K562 (cell line): ENCODE results near the gene POU4F3. TPM values are rescaled to one million over a fixed set of nuclear protein-coding genes. Genes with fewer than 3 reads are reported as not detected.
A peak's percentile ranks its signal among the peaks of the same experiment; 100 is the strongest.

Experiments used
- ATAC-seq: fragments of 200-7000 bp; cut with Tn5 transposase; 3 replicates; pipeline ENCODE4 v1.9.1; 2020; ENCODE audit warnings: moderate library complexity
- BruUV-seq: library from RNA; stranded (reverse); fragments of 400-500 nt; replicated peaks from 2 replicates; lab custom pipeline; 2021; lab: Mats Ljungman, UMichigan
- CTCF ChIA-PET: fragments of 300-600 bp; formaldehyde crosslinking; extraction: SDS; loops from one replicate; lab custom pipeline; 2021; ENCODE audit warnings: low intra/inter-chr PET ratio; lab: Yijun Ruan, JAX
- POLR2A ChIA-PET: fragments of 300-600, 350-650 bp; sonication (Branson Sonifier 250); formaldehyde crosslinking; extraction: SDS; loops from one replicate; lab custom pipeline; 2021; ENCODE audit warnings: antibody characterized with exemption, inconsistent platforms; lab: Yijun Ruan, JAX
- DNase-seq, 4 experiments: peaks; one replicate each; pipeline versions ENCODE4 v3.0.0 to v3.0.0-alpha.2; 2011 to 2018; ENCODE audit warnings: low spot score in 3 of 4, mixed read lengths in 3 of 4; ENCODE audit errors: extremely low read depth in 1 of 4
- FAIRE-seq: peaks from 2 replicates; lab custom pipeline; 2011; peaks lifted over from hg19 to GRCh38; lab: Jason Lieb, UNC
- H2AFZ ChIP-seq: 2 replicates; pipeline ENCODE4 v1.6.0; 2011; ENCODE audit warnings: low read depth, low read length, control low read depth, inconsistent platforms
- H3K27ac ChIP-seq: fragments of 200-600 bp; 3 replicates; pipeline ENCODE4 v1.8.0; 2011; ENCODE audit warnings: low read depth, mild to moderate bottlenecking, control low read depth, inconsistent platforms, low read length, moderate library complexity, mixed read lengths; ENCODE audit errors: extremely low read depth
- H3K27me3 ChIP-seq, 2 experiments: fragments of 300-600 bp in 1 of 2; 2 replicates in 1 of 2; 3 replicates in 1 of 2; pipeline versions ENCODE4 v1.6.0 to v1.8.0; 2011; ENCODE audit warnings: inconsistent platforms in 2 of 2, low read length in 2 of 2, mild to moderate bottlenecking in 1 of 2, mixed read lengths in 1 of 2, moderate library complexity in 1 of 2; ENCODE audit not compliant: control insufficient read depth in 2 of 2, insufficient read depth in 2 of 2
- H3K36me3 ChIP-seq: fragments of 300-600 bp; 3 replicates; pipeline ENCODE4 v1.8.0; 2011; ENCODE audit warnings: mild to moderate bottlenecking, low read length, inconsistent platforms; ENCODE audit not compliant: control insufficient read depth, insufficient read depth
- H3K4me1 ChIP-seq, 2 experiments: fragments of 200-600 bp in 1 of 2; replicated peaks in 1 of 2; 2 replicates in 1 of 2; 3 replicates in 1 of 2; pipeline versions ENCODE4 v1.5.1 to v1.8.0; 2011; ENCODE audit warnings: inconsistent platforms in 2 of 2, low read length in 2 of 2, mild to moderate bottlenecking in 1 of 2, mixed read lengths in 1 of 2, moderate library complexity in 1 of 2; ENCODE audit not compliant: control insufficient read depth in 2 of 2, insufficient read depth in 2 of 2
- H3K4me2 ChIP-seq: 2 replicates; pipeline ENCODE4 v1.6.1; 2011; ENCODE audit warnings: low read length, control low read depth, inconsistent platforms, mixed read lengths; ENCODE audit not compliant: insufficient read depth
- H3K4me3 ChIP-seq: fragments of 200-600 bp; sonication (generic), shearing (Covaris generic); 2 replicates; pipeline ENCODE4 v1.5.1; 2016; ENCODE audit warnings: control low read depth, inconsistent platforms
- H3K79me2 ChIP-seq: fragments of 200-600 bp; 3 replicates; pipeline ENCODE4 v1.8.0; 2011; ENCODE audit warnings: low read length, inconsistent platforms; ENCODE audit not compliant: control insufficient read depth, insufficient read depth
- H3K9ac ChIP-seq, 2 experiments: 2 replicates each; pipeline versions ENCODE4 v1.6.0 to v1.6.1; 2011; ENCODE audit warnings: low read depth in 2 of 2, low read length in 2 of 2, control low read depth in 1 of 2, inconsistent platforms in 1 of 2, mild to moderate bottlenecking in 1 of 2, mixed read lengths in 1 of 2; ENCODE audit not compliant: insufficient read depth in 1 of 2
- H3K9me1 ChIP-seq: one replicate; pipeline ENCODE4 v1.6.0; 2011; ENCODE audit warnings: inconsistent platforms, mild to moderate bottlenecking, low read length, moderate library complexity; ENCODE audit not compliant: control insufficient read depth, insufficient read depth
- H3K9me3 ChIP-seq: replicated peaks from 2 replicates; pipeline ENCODE4 v1.5.1; 2011; ENCODE audit warnings: low read depth, low read length, inconsistent platforms; ENCODE audit not compliant: control insufficient read depth, insufficient read depth
- H4K20me1 ChIP-seq: replicated peaks from 2 replicates; pipeline ENCODE4 v1.6.1; 2011; ENCODE audit warnings: low read length, inconsistent platforms, mixed read lengths; ENCODE audit not compliant: control insufficient read depth, insufficient read depth
- GABPB2 ChIP-seq: fragments of 250-450 bp; sonication (Bioruptor Pico); conservative IDR thresholded peaks from 2 replicates; pipeline ENCODE4 v1.5.1; 2021; ENCODE audit warnings: mild to moderate bottlenecking
- HDAC3 ChIP-seq: fragments of 450-650 bp; IDR thresholded peaks from 2 replicates; pipeline ENCODE4 v1.6.1; 2018; ENCODE audit warnings: borderline replicate concordance, mild to moderate bottlenecking, moderate library complexity; ENCODE audit not compliant: partially characterized antibody
- NR3C1 ChIP-seq: sonication (generic); formaldehyde crosslinking; IDR thresholded peaks from 2 replicates; pipeline ENCODE4 v1.8.1; 2022; ENCODE audit warnings: missing genetic modification reagents
- ZFP1 ChIP-seq: fragments of 450-650 bp; formaldehyde crosslinking; IDR thresholded peaks from 2 replicates; pipeline ENCODE4 v1.4.0; 2020; ENCODE audit warnings: mild to moderate bottlenecking, mixed read lengths
- ZNF12 ChIP-seq: sonication (generic); formaldehyde crosslinking; IDR thresholded peaks from 2 replicates; pipeline ENCODE4 v1.4.0; 2020; ENCODE audit warnings: mild to moderate bottlenecking, missing genetic modification reagents
- ZNF449 ChIP-seq: fragments of 250-450 bp; sonication (Bioruptor Pico); IDR thresholded peaks from 2 replicates; pipeline ENCODE4 v1.8.0; 2022; ENCODE audit warnings: moderate library complexity, mild to moderate bottlenecking, inconsistent platforms
- WGBS: fragments of 100-300 bp; shearing (Covaris generic); methylation state at CpG from one replicate; pipeline ENCODE4 v1.1.6; 2016; ENCODE audit warnings: low coverage, mixed read lengths; ENCODE audit not compliant: insufficient coverage; ENCODE audit errors: missing lambda C conversion rate; 5-methylcytosine and 5-hydroxymethylcytosine counted together
- in situ Hi-C: fragments of 300-500 bp; cut with MboI; formaldehyde crosslinking; loops from 4 replicates; pipeline ENCODE4 v1.15.0; 2018; ENCODE audit warnings: inconsistent platforms, mixed read lengths
- intact Hi-C: fragments of 100-400 bp; cut with micrococcal nuclease; formaldehyde crosslinking; loops from 2 replicates; pipeline ENCODE4 v1.14.2; 2022
- polyA plus RNA-seq, 8 experiments: library from polyadenylated mRNA; depleted of rRNA in 4 of 8; stranded (reverse) in 5 of 8; unstranded in 3 of 8; fragments of >200 nt; fragmentation: Nextera tagmentation in 2 of 8; fragmentation: Illumina TruSeq in 1 of 8; extraction: Ambion mirVana in 2 of 8; extraction: Trizol in 1 of 8; gene quantifications; 2 replicates each; pipeline versions ENCODE4 v1.2.1 to v1.2.3, GENCODE V29; 2011 to 2014; ENCODE audit warnings: inconsistent platforms in 1 of 8, missing spikeins in 1 of 8
- total RNA-seq, 7 experiments: library from RNA; depleted of rRNA in 6 of 7; stranded (reverse); fragments of >200 nt in 6 of 7; fragmentation: Illumina TruSeq in 2 of 7; extraction: Trizol in 2 of 7; gene quantifications; 2 replicates each; pipeline versions ENCODE4 v1.2.1 to v1.2.3, GENCODE V29; 2011 to 2021; ENCODE audit warnings: low replicate concordance in 1 of 7
- TF ChIP-seq, protein P1 (sequence below): fragments of 250-450 bp; sonication (Bioruptor Pico); IDR thresholded peaks from 2 replicates; pipeline ENCODE4 v1.8.0; 2021; ENCODE audit warnings: moderate library complexity, mild to moderate bottlenecking, inconsistent platforms

Gene POU4F3
- total and polyA plus RNA-seq, 9 of the 15 experiments (the other 6 are each of a cell fraction or from before 2014, with no cell fraction given) = 0.04 to 0.13 (median 0.07) TPM; not detected in 6

- no peak for TF ChIP-seq ZFP1
These were observed 40.3 kb downstream of the POU4F3 start (continued) for GRCh38 chr5:146378986-146379385.

DNA sequence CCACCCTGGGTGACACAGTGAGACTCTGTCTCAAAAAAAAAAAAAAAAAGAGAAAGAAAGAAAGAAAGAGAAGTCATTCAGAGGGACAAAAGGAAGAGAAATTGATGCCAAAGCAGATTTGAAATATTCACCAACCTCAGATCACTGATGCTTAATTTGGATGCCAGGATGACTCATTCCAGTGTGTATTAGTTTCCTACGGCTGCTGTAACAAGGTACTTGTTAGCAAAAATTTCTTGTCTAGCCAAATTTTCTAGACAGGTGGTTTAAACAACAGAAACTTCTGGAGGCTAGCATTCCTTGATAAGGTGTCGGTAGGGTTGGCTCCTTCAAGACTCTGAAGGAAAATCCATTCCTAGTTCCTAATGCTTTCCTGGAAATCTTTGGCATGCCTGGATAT is 42.1 kb downstream of the POU4F3 start:
- Histone ChIP-seq H3K4me1 (peaks cover 0 to 3% of the 10 kb centered on the region in 2 experiments; a peak in 1 of 5 replicates), H3K9me1 (no peaks in the 10 kb centered on the region), H3K4me3 (no peak overlapping the region), H3K9ac (no peak overlapping the region), H3K4me2 (no peak overlapping the region), H3K9me3 (no peaks in the 10 kb centered on the region), H3K27me3 (peaks cover 15 to 21% of the 10 kb centered on the region in 2 experiments; a peak in 4 of 5 replicates), H3K79me2 (no peaks in the 10 kb centered on the region), H3K27ac (no peak overlapping the region), H3K36me3 (no peaks in the 10 kb centered on the region), H4K20me1 (no peaks in the 10 kb centered on the region), H2AFZ (no peak overlapping the region)
- WGBS = 0% methylated on average over 2 of the region's 2 CpGs
- CTCF ChIA-PET = no interaction called here
- no peak for ATAC-seq
- POLR2A ChIA-PET = no interaction called here
- in situ Hi-C loops (no loop called here), intact Hi-C loops (no loop called here)
- no peak for TF ChIP-seq ZNF449
- no peak for TF ChIP-seq NR3C1 (CRISPR knock-in tag)
- TF ChIP-seq HDAC3 = no peak
- TF ChIP-seq, protein P1, sequence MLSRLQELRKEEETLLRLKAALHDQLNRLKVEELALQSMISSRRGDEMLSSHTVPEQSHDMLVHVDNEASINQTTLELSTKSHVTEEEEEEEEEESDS = no peak
- TF ChIP-seq ZNF12 (CRISPR knock-in tag) = peak; percentile 56; the same call in 1 of the 2 replicates
- no peak for TF ChIP-seq GABPB2 (CRISPR knock-in tag)
- DNase-seq = no peak
- no TSS peak for BruUV-seq
- no peak for FAIRE-seq
